Pancreas (tissue), 10 donors: Measurements from ENCODE around the gene APOA1. TPM values are rescaled to one million over a fixed set of nuclear protein-coding genes. Genes with fewer than 3 reads are reported as not detected.
A peak's percentile ranks its signal among the peaks of the same experiment; 100 is the strongest.

ENCODE experiments used
- ATAC-seq, 4 donors: fragments of 200-7000 bp; cut with Tn5 transposase; one replicate each; pipeline versions ENCODE4 v1.8.0 to v1.9.1; 2020; ENCODE audit warnings: mild to moderate bottlenecking in 4 of 4, moderate library complexity in 4 of 4
- DNase-seq, 6 donors: peaks; one replicate each; pipeline ENCODE4 v3.0.0-alpha.2; 2020
- FAIRE-seq: peaks from 2 replicates; lab custom pipeline; 2012; peaks lifted over from hg19 to GRCh38; lab: Jason Lieb, UNC
- H3K27ac ChIP-seq, 4 donors: fragments of 200-600 bp; sonication (generic); 1 replicate in 3 of 4; 2 replicates in 1 of 4; pipeline versions ENCODE4 v1.5.0 to v1.8.0; 2020
- H3K27me3 ChIP-seq, 4 donors: fragments of 200-600 bp; one replicate each; pipeline ENCODE4 v1.8.0; 2021
- H3K36me3 ChIP-seq, 3 donors: fragments of 200-600 bp; sonication (generic) in 1 of 3; one replicate each; pipeline versions ENCODE4 v1.5.0 to v1.8.0; 2020 to 2021
- H3K4me1 ChIP-seq, 3 donors: fragments of 200-600 bp; one replicate each; pipeline ENCODE4 v1.8.0; 2021
- H3K4me3 ChIP-seq, 4 donors: fragments of 200-600 bp; sonication (generic) in 2 of 4; one replicate each; pipeline versions ENCODE4 v1.5.0 to v1.8.0; 2020 to 2021
- H3K9me3 ChIP-seq, 4 donors: fragments of 200-600 bp; one replicate each; pipeline ENCODE4 v1.8.0; 2021
- WGBS, 2 donors: extraction: QIAGEN DNeasy Blood & Tissue Kit; methylation state at CpG; one replicate each; pipeline ENCODE4 v1.1.7; 2013; 5-methylcytosine and 5-hydroxymethylcytosine counted together
- intact Hi-C, 3 donors: fragments of 100-400 bp; cut with DNase I; formaldehyde crosslinking; loops; one replicate each; pipeline versions ENCODE4 v1.11.1 to v1.14.2; 2022
- polyA plus RNA-seq, 2 donors: library from polyadenylated mRNA; stranded (reverse); fragments of 200-250 nt; gene quantifications; one replicate each; pipeline ENCODE4 v1.2.3, GENCODE V29; 2013
- total RNA-seq, 6 donors: library from RNA; stranded (reverse); fragmentation: NEBNext Ultra II Directional in 4 of 6; extraction: Animal tissue kit (Norgen Biotek cat#: 25700) in 4 of 6; gene quantifications; one replicate each; pipeline versions ENCODE4 v1.2.1 to v1.2.4, GENCODE V29; 2021 to 2023
- TF ChIP-seq, protein P1 (sequence below), 4 donors: fragments of 200-600 bp; sonication (generic) in 3 of 4; IDR thresholded peaks; one replicate each; pipeline versions ENCODE4 v1.5.0 to v1.8.0; 2021; ENCODE audit warnings: antibody characterized with exemption in 4 of 4
- donor health status: healthy with polysubstance abuse.
- donor health status: DM: no; HTN: no; CAD: no; lungs with moderate emphysema.
- donor health status: DM: no; HTN: no; CAD: no.
- donor health status: control.
- donor health status: control.
- donor health status: Bipolar disorder and iron deficiency.
- donor health status: DM: yes; HTN: yes; CAD: no.
- donor health status: DM: no; HTN: no; CAD: no.
- donor health status: DM: no; HTN: no; CAD: no.
- donor health status: DM: yes; HTN: yes; CAD: no.

APOA1 gene
- total and polyA plus RNA-seq, 8 donors: 0.16 to 5.2 (median 1.0) TPM; not detected in 3

DNA sequence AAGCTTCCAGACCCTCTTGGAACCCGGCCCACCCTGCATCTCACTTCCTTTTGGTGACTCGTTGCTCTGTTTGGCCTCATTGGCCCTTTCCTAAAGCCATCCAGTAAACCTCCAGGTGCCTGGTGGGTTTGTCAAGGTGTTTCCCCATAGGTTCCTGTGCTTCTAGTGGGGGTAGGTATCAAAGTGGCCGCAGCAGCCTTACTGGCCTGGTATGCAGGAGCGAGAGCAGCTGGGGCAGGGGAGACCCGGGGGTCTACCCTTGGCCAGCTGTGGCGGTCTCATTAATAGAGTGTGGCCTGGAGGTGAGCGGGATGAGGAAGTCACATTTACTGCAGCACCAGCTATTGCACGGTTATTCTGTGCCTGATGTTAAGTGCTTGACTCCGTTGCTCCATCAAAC, 18.4 kb downstream of the APOA1 start:
- Histone ChIP-seq H3K27ac (no peak overlapping the region), H3K27me3 (no peaks in the 10 kb centered on the region), H3K9me3 (no peaks in the 10 kb centered on the region), H3K36me3 (no peaks in the 10 kb centered on the region), H3K4me3 (no peak overlapping the region), H3K4me1 (no peaks in the 10 kb centered on the region)
- WGBS, 2 donors: 86 to 88% methylated on average over 9 of the region's 9 CpGs
- FAIRE-seq: no peak
- intact Hi-C loops: no loop called here
- no peak for DNase-seq
- TF ChIP-seq, protein P1, sequence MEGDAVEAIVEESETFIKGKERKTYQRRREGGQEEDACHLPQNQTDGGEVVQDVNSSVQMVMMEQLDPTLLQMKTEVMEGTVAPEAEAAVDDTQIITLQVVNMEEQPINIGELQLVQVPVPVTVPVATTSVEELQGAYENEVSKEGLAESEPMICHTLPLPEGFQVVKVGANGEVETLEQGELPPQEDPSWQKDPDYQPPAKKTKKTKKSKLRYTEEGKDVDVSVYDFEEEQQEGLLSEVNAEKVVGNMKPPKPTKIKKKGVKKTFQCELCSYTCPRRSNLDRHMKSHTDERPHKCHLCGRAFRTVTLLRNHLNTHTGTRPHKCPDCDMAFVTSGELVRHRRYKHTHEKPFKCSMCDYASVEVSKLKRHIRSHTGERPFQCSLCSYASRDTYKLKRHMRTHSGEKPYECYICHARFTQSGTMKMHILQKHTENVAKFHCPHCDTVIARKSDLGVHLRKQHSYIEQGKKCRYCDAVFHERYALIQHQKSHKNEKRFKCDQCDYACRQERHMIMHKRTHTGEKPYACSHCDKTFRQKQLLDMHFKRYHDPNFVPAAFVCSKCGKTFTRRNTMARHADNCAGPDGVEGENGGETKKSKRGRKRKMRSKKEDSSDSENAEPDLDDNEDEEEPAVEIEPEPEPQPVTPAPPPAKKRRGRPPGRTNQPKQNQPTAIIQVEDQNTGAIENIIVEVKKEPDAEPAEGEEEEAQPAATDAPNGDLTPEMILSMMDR (IDR thresholded peaks at IDR 0.05): no peak
- ATAC-seq: no peak

- H3K27me3 ChIP-seq: no peaks in the 10 kb centered on the region
- H3K4me1 ChIP-seq: peaks cover 0 to 12% (median 7%) of the 10 kb centered on the region in 3 donors
- intact Hi-C loops: no loop called here
- H3K36me3 ChIP-seq: no peaks in the 10 kb centered on the region
- FAIRE-seq (no peak), ATAC-seq (no peak), DNase-seq (no peak)
- no peaks in the 10 kb centered on the region for H3K9me3 ChIP-seq
- WGBS, 2 donors: 92 to 95% methylated on average over 6 of the region's 6 CpGs
- H3K4me3 ChIP-seq: no peak overlapping the region
- no peak overlapping the region for H3K27ac ChIP-seq
- TF ChIP-seq, protein P1 (IDR thresholded peaks at IDR 0.05): no peak
These were observed 22.9 kb downstream of the APOA1 start for GRCh38 chr11:116814502-116814901.

DNA sequence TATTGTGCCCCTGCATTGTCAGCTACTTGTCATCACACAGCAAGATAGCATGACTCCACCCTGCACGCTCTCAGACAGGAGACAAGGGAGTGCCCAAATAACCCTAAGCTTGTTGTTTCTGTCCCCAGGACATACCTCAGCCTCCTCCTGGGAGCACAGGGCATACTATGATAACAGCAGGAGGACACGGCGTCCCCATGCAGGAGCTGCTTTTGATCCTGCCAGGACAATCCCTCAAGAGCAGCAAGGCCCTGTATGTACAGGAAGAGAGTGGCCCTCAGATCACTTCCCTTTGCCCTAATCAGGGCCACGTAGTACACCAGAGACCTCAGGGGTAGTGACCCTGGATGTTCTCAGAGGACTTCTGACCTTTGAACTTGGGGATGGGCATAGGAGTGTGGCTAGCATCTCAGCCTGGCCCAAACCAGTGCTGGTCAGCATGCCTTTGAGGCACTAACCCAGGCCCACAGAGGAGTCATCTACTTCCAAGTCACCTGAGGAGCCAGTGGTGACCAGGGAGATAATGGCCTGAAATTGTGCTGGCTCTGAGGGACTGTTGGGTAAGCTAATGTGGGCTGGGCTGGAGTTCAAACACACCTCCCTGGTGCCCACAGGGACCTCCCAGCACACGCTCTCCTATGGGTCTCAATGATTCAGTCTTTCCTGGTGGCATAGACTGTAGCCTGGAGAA, 23.5 kb downstream of the APOA1 start:
- ATAC-seq (no peak), DNase-seq (no peak), FAIRE-seq (no peak)
- Histone ChIP-seq H3K9me3 (no peaks in the 10 kb centered on the region), H3K4me3 (no peak overlapping the region), H3K4me1 (peaks cover 3 to 17% (median 9%) of the 10 kb centered on the region in 3 donors), H3K27me3 (no peaks in the 10 kb centered on the region), H3K27ac (no peak overlapping the region), H3K36me3 (no peaks in the 10 kb centered on the region)
- TF ChIP-seq, protein P1 (IDR thresholded peaks at IDR 0.05): no peak
- intact Hi-C loops: no loop called here
- 68 to 77% methylated on average over 5 of the region's 5 CpGs for WGBS, 2 donors

DNA sequence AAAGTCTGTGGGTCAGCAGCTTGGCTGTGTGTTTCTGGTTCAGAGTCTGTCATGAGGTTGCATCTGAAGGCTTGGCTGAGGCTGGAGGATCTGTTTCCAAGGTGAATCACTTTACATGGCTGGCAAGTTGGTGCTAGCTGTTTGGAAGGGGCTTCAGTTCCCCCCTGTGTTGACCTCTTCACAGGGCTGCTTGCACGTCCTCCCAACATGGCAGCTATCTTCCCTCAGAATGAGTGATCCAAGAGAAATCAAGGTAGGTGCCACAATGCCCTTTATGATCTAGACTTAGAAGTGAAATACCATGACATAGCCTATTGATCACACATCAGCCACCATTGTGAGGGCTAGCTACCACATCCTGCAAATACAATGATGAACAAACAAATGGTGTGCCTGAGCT, 24.3 kb downstream of the APOA1 start:
- WGBS, 2 donors: 95 to 100% methylated on average over 1 of the region's 1 CpG
- no peak overlapping the region for H3K4me3 ChIP-seq
- FAIRE-seq (no peak), DNase-seq (no peak), ATAC-seq (no peak)
- H3K9me3 ChIP-seq: no peaks in the 10 kb centered on the region
- intact Hi-C loops: no loop called here
- H3K36me3 ChIP-seq: no peaks in the 10 kb centered on the region
- H3K27ac ChIP-seq: no peak overlapping the region
- TF ChIP-seq, protein P1 (IDR thresholded peaks at IDR 0.05): no peak
- no peaks in the 10 kb centered on the region for H3K27me3 ChIP-seq
- peaks cover 8 to 20% (median 9%) of the 10 kb centered on the region in 3 donors for H3K4me1 ChIP-seq

DNA sequence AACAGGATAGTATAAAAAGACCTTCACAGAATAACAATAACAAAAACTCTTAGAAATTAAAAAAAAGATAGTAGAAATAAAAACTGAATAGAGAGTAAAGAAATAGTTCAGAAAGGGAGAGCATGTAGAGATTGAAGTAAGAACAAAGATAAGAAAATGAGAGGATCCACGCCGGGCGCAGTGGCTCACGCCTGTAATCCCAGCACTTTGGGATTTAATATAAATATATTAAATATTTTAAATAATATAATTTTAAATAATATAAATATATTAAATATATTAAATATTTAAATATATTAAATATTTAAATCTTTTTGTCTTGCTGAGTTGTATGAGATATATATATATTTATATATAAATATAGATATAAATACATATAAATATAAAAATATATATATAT, 25.3 kb downstream of the APOA1 start:
- Histone ChIP-seq H3K27ac (no peak overlapping the region), H3K4me1 (peaks cover 15 to 30% (median 17%) of the 10 kb centered on the region in 3 donors), H3K36me3 (no peaks in the 10 kb centered on the region), H3K27me3 (no peaks in the 10 kb centered on the region), H3K4me3 (no peak overlapping the region), H3K9me3 (no peaks in the 10 kb centered on the region)
- 95 to 100% methylated on average over 4 of the region's 4 CpGs for WGBS, 2 donors
- DNase-seq (no peak), FAIRE-seq (peak; percentile 99), ATAC-seq (no peak)
- intact Hi-C loops: no loop called here
- TF ChIP-seq, protein P1 (IDR thresholded peaks at IDR 0.05): no peak
